ENCODE data around the gene MAP3K8. TPM values are rescaled to one million over a fixed set of nuclear protein-coding genes. Genes with fewer than 3 reads are reported as not detected.
"Not testable (repeated sequence)": the region's sequence is repeated elsewhere in the genome, so short reads cannot be mapped to it uniquely, and the experiment has no call there.

The MAP3K8 gene
- total and polyA plus RNA-seq, 2 of the 8 experiments (the other 6 are each of a cell fraction or from before 2014, with no cell fraction given): 5.6 to 6.0 TPM

- Histone ChIP-seq H3K18ac (ENCODE audit: extremely low read depth, low read length) (0 out of 2 replicates have a peak overlapping the region, but pooled peaks have one; percentile 10), H3K4me2 (ENCODE audit: insufficient read depth in 1 of 2, low read depth in 2 of 2, low read length in 2 of 2) (peak overlapping the region; percentile 17 to 26; a peak in 3 of 4 replicates), H2BK5ac (ENCODE audit: low read depth, low read length) (peak overlapping the region; percentile 71; the same call in 1 of the 2 replicates), H2BK120ac (replicated peaks; ENCODE audit: low read depth, low read length) (peak overlapping the region; percentile 73), H2BK12ac (ENCODE audit: low read depth, low read length) (peak overlapping the region; percentile 40; the same call in 1 of the 2 replicates), H4K91ac (replicated peaks; ENCODE audit: insufficient read length, low read length) (peak overlapping the region; percentile 46), H2BK15ac (ENCODE audit: low read length) (0 out of 2 replicates have a peak overlapping the region, but pooled peaks have one; percentile 63), H2AFZ (ENCODE audit: low read length) (peak overlapping the region; percentile 91), H3K4me1 (replicated peaks in 1 of 4; ENCODE audit: control insufficient read depth in 3 of 4, insufficient read depth in 4 of 4, low read length in 3 of 4) (peaks cover 2 to 12% (median 8%) of the 10 kb centered on the region in 4 experiments; a peak in 6 of 7 replicates)
- not testable (repeated sequence) for H3K14ac ChIP-seq (ENCODE audit: insufficient read length); H3K23me2 ChIP-seq (ENCODE audit: low read depth, low read length); H3K27me3 ChIP-seq (replicated peaks in 1 of 4; ENCODE audit: control insufficient read depth in 3 of 4, extremely low read depth in 1 of 4, insufficient read depth in 3 of 4, low read length in 3 of 4); H2BK20ac ChIP-seq (ENCODE audit: low read length); H2AK5ac ChIP-seq (ENCODE audit: low read depth, low read length); FAIRE-seq; H3K4ac ChIP-seq (replicated peaks; ENCODE audit: insufficient read length, low read depth, low read length); H3K9me3 ChIP-seq (ENCODE audit: insufficient read depth in 2 of 2, low read depth in 1 of 2, low read length in 1 of 2); H3K79me1 ChIP-seq (ENCODE audit: low read depth, low read length); H4K8ac ChIP-seq (ENCODE audit: extremely low read depth, insufficient read depth, low read length); H3K79me2 ChIP-seq (ENCODE audit: control insufficient read depth in 1 of 2, insufficient read depth in 2 of 2, low read length in 2 of 2); H4K20me1 ChIP-seq (replicated peaks in 1 of 2; ENCODE audit: control insufficient read depth in 1 of 2, insufficient read depth in 2 of 2, low read length in 2 of 2); H3K23ac ChIP-seq (ENCODE audit: insufficient read length); H3K36me3 ChIP-seq (ENCODE audit: control insufficient read depth in 2 of 4, insufficient read depth in 4 of 4, low read length in 3 of 4); H4K5ac ChIP-seq (ENCODE audit: insufficient read length, low read depth, low read length); H3K4me3 ChIP-seq (ENCODE audit: extremely low read depth in 1 of 4, insufficient read depth in 2 of 4, low read depth in 3 of 4, low read length in 4 of 4); H3K9ac ChIP-seq (replicated peaks in 1 of 4; ENCODE audit: extremely low read depth in 1 of 4, low read depth in 3 of 4, low read length in 3 of 4); DNase-seq (ENCODE audit: low read depth in 1 of 2, low spot score in 2 of 2); H3K56ac ChIP-seq (replicated peaks; ENCODE audit: insufficient read length, low read depth, low read length); H3K27ac ChIP-seq (ENCODE audit: low read depth, low read length)
- ChIA-PET CTCF (ENCODE audit: partially characterized antibody) (interaction anchor here (0.9 to 2.6 kb wide), 6 partner anchors 10 to 167 kb away, joined by 3 to 14 read pairs (median 4); partner anchors contain the start of gene MAP3K8), POLR2A (ENCODE audit: partially characterized antibody) (interaction anchor here (1.3 to 1.8 kb wide), 3 partner anchors 8 to 12 kb away, joined by 5 to 8 read pairs (median 6); partner anchors contain the start of gene MAP3K8)
- 62% methylated on average over 6 of the region's 6 CpGs; no CpG with 5 or more reads in 1 of the 2 experiments for WGBS, 2 experiments (ENCODE audit: extremely low coverage in 1 of 2, insufficient coverage in 1 of 2, insufficient read length in 1 of 2, insufficient replicate concordance in 2 of 2, low coverage in 1 of 2, low lambda C conversion rate in 2 of 2, missing lambda C conversion rate in 1 of 2)
These were observed 10.2 kb upstream of the MAP3K8 start for GRCh38 chr10:30423655-30424275.

All from H1 (cell line).